Fibroblast of lung (primary cell): Measurements from ENCODE around the gene ZCCHC4. TPM values are rescaled to one million over a fixed set of nuclear protein-coding genes. Genes with fewer than 3 reads are reported as not detected.

Experiments
- DNase-seq, 2 donors: peaks; one replicate each; pipeline versions ENCODE4 v3.0.0 to v3.0.0-alpha.2; 2010; ENCODE audit warnings: low read depth in 2 of 2
- H2AFZ ChIP-seq: 2 replicates; pipeline ENCODE4 v1.5.1; 2012; ENCODE audit warnings: low read length, control low read depth, inconsistent platforms
- H3K27ac ChIP-seq: 2 replicates; pipeline ENCODE4 v1.5.1; 2011; ENCODE audit warnings: low read length, control low read depth; ENCODE audit not compliant: insufficient read depth
- H3K27me3 ChIP-seq: 2 replicates; pipeline ENCODE4 v1.5.1; 2011; ENCODE audit warnings: mild to moderate bottlenecking, low read length; ENCODE audit not compliant: control insufficient read depth, insufficient read depth
- H3K36me3 ChIP-seq: 2 replicates; pipeline ENCODE4 v1.5.1; 2011; ENCODE audit warnings: low read length; ENCODE audit not compliant: control insufficient read depth, insufficient read depth
- H3K4me1 ChIP-seq: 2 replicates; pipeline ENCODE4 v1.5.1; 2011; ENCODE audit warnings: low read length; ENCODE audit not compliant: control insufficient read depth, insufficient read depth; ENCODE audit errors: extremely low read depth
- H3K4me2 ChIP-seq: 2 replicates; pipeline ENCODE4 v1.5.1; 2011; ENCODE audit warnings: low read length, control low read depth; ENCODE audit not compliant: insufficient read depth; ENCODE audit errors: extremely low read depth
- H3K4me3 ChIP-seq, 4 experiments: fragments of 200-600 bp in 1 of 4; sonication (generic) in 1 of 4; replicated peaks in 1 of 4; 2 replicates each; pipeline ENCODE4 v1.5.1; 2011 to 2016; ENCODE audit warnings: low read length in 4 of 4, low read depth in 3 of 4, mild to moderate bottlenecking in 3 of 4, control low read depth in 2 of 4, inconsistent platforms in 1 of 4, mixed read lengths in 1 of 4; ENCODE audit not compliant: insufficient read depth in 1 of 4; ENCODE audit errors: control extremely low read depth in 1 of 4
- H3K79me2 ChIP-seq: 2 replicates; pipeline ENCODE4 v1.5.1; 2012; ENCODE audit warnings: mild to moderate bottlenecking, low read length, inconsistent platforms; ENCODE audit not compliant: control insufficient read depth, insufficient read depth
- H3K9ac ChIP-seq: 2 replicates; pipeline ENCODE4 v1.5.1; 2011; ENCODE audit warnings: mild to moderate bottlenecking, low read length, control low read depth; ENCODE audit not compliant: insufficient read depth
- H3K9me3 ChIP-seq: 2 replicates; pipeline ENCODE4 v1.5.1; 2012; ENCODE audit warnings: low read depth, low read length; ENCODE audit not compliant: control insufficient read depth, insufficient read depth
- H4K20me1 ChIP-seq: 2 replicates; pipeline ENCODE4 v1.5.1; 2011; ENCODE audit warnings: low read length; ENCODE audit not compliant: control insufficient read depth, insufficient read depth; ENCODE audit errors: extremely low read depth
- EZH2 ChIP-seq: IDR thresholded peaks from 2 replicates; pipeline ENCODE4 v1.5.1; 2012; ENCODE audit warnings: low read length, control low read depth, mild to moderate bottlenecking; ENCODE audit errors: missing control alignments
- polyA plus RNA-seq, 2 donors: library from polyadenylated mRNA; depleted of rRNA in 1 of 2; stranded (reverse) in 1 of 2; unstranded in 1 of 2; fragments of >200 nt; gene quantifications; 2 replicates each; pipeline ENCODE4 v1.2.1, GENCODE V29; 2011 to 2012; ENCODE audit warnings: missing spikeins in 1 of 2
- total RNA-seq: library from RNA; depleted of rRNA; stranded (reverse); fragments of >200 nt; gene quantifications from 2 replicates; pipeline ENCODE4 v1.2.1, GENCODE V29; 2014
- TF ChIP-seq, protein P1 (sequence below), 2 donors: IDR thresholded peaks in 1 of 2; conservative IDR thresholded peaks in 1 of 2; 1 replicate in 1 of 2; 2 replicates in 1 of 2; pipeline ENCODE4 v1.5.1; 2011 to 2012; ENCODE audit warnings: low read length in 2 of 2, control low read depth in 1 of 2, inconsistent platforms in 1 of 2, low read depth in 1 of 2, mild to moderate bottlenecking in 1 of 2

Gene ZCCHC4
- total and polyA plus RNA-seq, 2 donors (not counting 1 experiment from before 2014, with no cell fraction given), result 15.5 to 15.6 TPM

GRCh38 chr4:25308761-25309160 lies 3.8 kb upstream of the ZCCHC4 start:
- Histone ChIP-seq H2AFZ (peak overlapping the region; percentile 22), H3K4me1 (peaks cover 7% of the 10 kb centered on the region), H4K20me1 (no peaks in the 10 kb centered on the region), H3K4me2 (no peak overlapping the region), H3K27me3 (no peaks in the 10 kb centered on the region), H3K9ac (no peak overlapping the region), H3K79me2 (peaks cover 3% of the 10 kb centered on the region), H3K9me3 (no peaks in the 10 kb centered on the region), H3K27ac (no peak overlapping the region), H3K4me3 (no peak overlapping the region), H3K36me3 (no peaks in the 10 kb centered on the region)
- no peak for TF ChIP-seq EZH2
- TF ChIP-seq, protein P1, sequence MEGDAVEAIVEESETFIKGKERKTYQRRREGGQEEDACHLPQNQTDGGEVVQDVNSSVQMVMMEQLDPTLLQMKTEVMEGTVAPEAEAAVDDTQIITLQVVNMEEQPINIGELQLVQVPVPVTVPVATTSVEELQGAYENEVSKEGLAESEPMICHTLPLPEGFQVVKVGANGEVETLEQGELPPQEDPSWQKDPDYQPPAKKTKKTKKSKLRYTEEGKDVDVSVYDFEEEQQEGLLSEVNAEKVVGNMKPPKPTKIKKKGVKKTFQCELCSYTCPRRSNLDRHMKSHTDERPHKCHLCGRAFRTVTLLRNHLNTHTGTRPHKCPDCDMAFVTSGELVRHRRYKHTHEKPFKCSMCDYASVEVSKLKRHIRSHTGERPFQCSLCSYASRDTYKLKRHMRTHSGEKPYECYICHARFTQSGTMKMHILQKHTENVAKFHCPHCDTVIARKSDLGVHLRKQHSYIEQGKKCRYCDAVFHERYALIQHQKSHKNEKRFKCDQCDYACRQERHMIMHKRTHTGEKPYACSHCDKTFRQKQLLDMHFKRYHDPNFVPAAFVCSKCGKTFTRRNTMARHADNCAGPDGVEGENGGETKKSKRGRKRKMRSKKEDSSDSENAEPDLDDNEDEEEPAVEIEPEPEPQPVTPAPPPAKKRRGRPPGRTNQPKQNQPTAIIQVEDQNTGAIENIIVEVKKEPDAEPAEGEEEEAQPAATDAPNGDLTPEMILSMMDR (conservative IDR thresholded peaks at IDR 0.05 in 1 of 2, IDR thresholded peaks at IDR 0.05 in 1 of 2; ENCODE audit: low read depth in 1 of 2, low read length in 2 of 2), result no peak
- DNase-seq, result peak in 1 of 2 donors; percentile 51

DNA sequence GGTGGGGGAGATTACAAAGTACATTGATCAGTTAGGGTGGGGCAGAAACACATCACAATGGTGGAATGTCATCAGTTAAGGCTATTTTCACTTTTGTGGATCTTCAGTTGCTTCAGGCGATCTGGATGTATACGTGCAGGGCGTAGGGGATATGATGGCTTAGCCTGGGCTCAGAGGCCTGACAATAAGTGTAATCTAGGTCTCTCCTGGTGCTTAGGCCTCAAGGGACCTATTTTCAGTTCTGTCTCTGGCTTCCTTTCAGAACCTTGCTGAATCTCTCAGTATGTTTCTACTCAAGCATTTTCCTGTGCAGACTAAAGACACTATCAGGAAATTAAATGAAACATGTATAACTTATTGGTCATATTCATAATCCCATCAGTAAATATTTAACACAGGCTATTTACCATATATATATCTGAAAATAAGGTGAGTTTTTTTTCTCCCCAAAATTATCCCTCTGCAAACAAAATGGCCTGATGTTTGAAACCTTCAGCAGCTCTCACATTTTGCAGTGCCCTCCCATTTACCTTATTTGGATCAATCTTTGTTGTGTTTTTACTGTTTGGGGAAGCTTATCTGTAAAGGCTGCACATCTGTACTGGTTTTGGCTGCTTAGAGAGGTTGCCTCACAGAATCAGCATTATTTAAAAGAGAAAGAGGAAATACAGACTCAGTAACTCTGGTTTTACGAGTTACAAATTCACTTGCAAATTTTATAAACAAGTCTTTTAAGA lies 2.3 kb upstream of the ZCCHC4 start:
- H3K4me3 ChIP-seq, result no peak overlapping the region
- no peaks in the 10 kb centered on the region for H3K9me3 ChIP-seq
- no peaks in the 10 kb centered on the region for H4K20me1 ChIP-seq
- no peak overlapping the region for H3K9ac ChIP-seq
- H2AFZ ChIP-seq, result peak overlapping the region; percentile 41
- H3K27ac ChIP-seq, result no peak overlapping the region
- DNase-seq, result no peak
- H3K4me1 ChIP-seq, result peaks cover 7% of the 10 kb centered on the region
- no peaks in the 10 kb centered on the region for H3K27me3 ChIP-seq
- no peaks in the 10 kb centered on the region for H3K36me3 ChIP-seq
- peaks cover 3% of the 10 kb centered on the region for H3K79me2 ChIP-seq
- no peak overlapping the region for H3K4me2 ChIP-seq
- TF ChIP-seq, protein P1 (conservative IDR thresholded peaks at IDR 0.05 in 1 of 2, IDR thresholded peaks at IDR 0.05 in 1 of 2; ENCODE audit: low read depth in 1 of 2, low read length in 2 of 2), result no peak

GRCh38 chr4:25310803-25311166 lies 1.8 kb upstream of the ZCCHC4 start:
- Histone ChIP-seq H3K9me3 (no peaks in the 10 kb centered on the region), H2AFZ (peak overlapping the region; percentile 14), H3K9ac (no peak overlapping the region), H3K27ac (no peak overlapping the region), H3K4me3 (no peak overlapping the region), H3K4me2 (no peak overlapping the region), H3K79me2 (peaks cover 3% of the 10 kb centered on the region), H4K20me1 (no peaks in the 10 kb centered on the region), H3K36me3 (no peaks in the 10 kb centered on the region), H3K4me1 (peaks cover 7% of the 10 kb centered on the region), H3K27me3 (no peaks in the 10 kb centered on the region)
- TF ChIP-seq, protein P1 (conservative IDR thresholded peaks at IDR 0.05 in 1 of 2, IDR thresholded peaks at IDR 0.05 in 1 of 2; ENCODE audit: low read depth in 1 of 2, low read length in 2 of 2), result no peak
- no peak for TF ChIP-seq EZH2
- no peak for DNase-seq
